Glomerular endothelial cell (primary cell): ENCODE data around the gene SCUBE3. TPM values are rescaled to one million over a fixed set of nuclear protein-coding genes. Genes with fewer than 3 reads are reported as not detected.

Source experiments
- DNase-seq: peaks from one replicate; pipeline ENCODE4 v3.0.0-alpha.2; 2011; ENCODE audit warnings: low read depth, low spot score; ENCODE audit errors: extremely low read depth
- total RNA-seq: library from RNA; depleted of rRNA; stranded (reverse); fragments of >200 nt; gene quantifications from 2 replicates; pipeline ENCODE4 v1.2.3, GENCODE V29; 2015

The SCUBE3 gene
- total RNA-seq, 1 donor from 2014 or later, result 2.3 TPM

DNA sequence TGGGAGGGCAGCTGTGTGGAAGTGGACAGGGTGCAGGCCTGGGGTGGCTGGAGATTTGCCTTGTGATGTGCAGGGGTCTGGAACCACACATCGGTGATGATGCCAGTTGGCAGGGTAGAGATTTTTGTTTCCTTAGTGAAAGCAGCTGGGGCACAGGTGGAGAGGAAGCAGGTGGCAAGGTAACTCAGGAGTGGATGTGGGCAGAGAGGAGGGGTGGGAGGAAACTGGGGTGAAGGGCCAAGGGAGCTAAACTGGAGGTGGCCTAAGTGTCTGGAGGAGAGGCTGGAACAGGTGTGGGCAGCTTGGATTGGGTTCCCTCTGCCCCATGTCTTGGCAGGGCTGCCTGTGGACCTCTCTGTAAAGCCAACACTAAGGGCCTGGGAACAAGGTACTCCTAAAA is 4.7 kb upstream of the SCUBE3 start:
- DNase-seq, result no peak

DNA sequence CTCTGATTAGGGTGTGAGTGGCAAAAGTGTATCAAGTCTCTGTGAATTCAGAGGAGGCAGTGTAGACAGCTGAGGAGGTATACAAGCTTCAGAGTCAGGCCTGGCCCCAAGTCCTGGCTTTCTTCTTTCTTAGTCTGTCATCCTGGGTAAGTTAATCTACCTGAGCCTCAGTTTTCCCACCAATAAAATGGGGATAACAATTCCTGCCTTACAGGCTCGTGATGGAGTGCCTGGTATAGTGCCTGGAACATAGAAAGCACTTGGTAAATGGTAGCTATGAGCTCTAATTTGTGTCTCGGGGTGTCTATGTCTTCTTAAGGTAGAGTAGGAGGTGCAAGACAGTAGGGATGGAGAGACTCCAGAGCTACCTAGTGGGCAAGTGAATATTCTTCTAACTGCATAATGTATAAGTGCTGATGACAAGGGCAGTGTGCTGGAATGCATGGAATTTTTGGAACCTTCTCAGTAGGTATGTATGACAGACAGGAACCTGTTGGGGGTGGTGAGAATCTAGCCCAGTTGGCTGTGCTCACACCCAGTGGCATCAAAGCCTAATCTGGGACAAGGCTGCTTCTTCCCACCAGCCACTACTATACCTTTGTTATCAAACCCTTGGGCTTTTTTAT is 4.0 kb upstream of the SCUBE3 start:
- no peak for DNase-seq

DNA sequence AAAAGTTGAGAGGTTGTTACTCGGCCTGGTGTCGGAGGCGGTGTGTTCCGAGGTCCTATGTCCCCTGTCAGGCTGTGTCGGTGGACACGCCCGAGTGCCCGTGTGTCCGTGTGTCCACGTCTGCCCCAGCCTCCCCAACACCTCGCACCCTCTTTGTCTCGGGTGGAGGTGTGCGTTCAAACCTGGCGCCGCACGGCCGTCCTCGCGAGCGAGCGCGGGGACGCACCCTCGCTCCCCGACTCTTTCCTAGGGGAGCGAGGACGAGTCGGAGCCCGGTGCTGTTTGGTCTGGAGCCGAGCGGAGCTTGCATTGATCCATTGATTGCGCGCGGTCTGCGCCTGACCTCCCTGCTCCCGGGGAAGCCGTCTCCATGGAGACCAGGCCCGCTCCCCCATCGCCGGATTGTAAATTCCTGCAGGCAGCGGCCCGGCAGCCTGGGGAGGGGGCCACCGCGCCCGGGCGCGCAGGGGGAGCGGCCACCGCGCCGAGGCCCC is 411 bp upstream of the SCUBE3 start:
- no peak for DNase-seq

DNA sequence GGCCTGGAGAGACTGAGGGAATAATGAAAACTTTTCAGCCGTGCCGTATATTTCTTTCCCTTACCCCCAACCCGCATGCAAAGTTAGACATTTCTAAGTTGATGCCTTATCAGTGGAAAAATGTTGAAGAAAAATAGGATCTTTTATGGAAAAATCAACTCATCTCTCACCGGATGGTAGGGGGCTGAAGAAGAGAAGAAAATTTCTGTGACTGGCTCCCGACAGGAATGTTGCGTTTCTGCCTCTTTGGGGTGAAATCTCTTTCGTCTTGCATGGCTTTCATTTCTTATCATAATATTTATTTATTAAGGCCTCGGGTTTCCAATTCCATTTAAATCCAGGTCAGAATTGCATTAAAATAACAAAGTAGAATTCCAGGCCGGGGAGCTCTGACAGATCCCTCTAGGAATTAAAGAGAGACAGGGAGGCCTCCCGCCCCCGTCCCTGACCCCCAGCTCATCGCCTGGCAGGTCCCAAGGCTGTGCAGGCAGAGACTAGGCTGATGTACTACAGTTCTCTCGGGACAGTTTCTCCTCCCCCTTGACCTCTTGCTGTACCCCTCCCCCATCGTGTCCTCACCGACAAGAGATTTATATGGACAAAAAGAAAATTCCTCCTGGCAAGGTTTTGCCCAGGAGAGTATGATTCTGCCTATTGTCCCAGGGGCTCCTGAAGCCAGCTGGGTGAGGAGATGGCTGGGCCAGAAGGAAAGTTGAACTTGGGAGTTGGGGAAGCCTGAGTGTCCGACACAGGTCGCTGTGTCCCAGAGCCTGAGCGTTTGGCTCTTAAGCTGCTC is 1.3 kb downstream of the SCUBE3 start:
- no peak for DNase-seq

DNA sequence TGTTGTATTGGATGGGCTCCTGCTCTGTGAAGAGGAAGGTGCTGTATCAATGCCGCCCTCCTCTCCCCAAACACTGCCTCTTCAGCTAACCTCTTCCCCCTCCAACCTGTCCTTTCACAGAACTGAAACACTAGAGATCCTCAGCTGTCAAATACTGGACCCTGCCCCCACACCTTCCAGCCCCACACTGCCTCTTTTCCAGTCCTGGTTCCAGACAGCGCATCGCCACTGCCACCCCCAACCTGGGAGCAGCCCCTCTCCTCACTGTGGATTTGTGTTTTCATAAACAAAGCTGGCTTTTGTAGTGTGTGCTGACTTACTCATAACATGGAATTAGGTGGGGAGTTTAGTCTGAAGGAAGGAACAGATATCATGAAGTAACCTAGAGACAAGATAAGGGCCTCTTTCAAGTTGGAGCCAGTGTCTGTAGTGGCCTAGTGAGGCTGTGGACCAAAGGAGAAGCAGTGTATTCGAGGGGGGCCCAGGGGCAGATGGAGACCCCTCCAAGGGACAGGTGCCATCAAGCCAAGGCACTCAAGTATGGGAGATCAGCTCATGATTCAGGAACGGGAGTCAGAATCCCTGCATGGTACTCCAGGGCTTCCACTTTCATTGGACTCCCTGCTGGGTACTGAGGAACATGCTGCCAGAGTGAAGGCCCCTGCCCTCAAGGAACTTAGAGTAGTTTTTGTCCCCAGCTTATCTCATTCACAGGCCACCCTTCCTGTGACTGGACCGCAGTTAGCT is 2.1 kb downstream of the SCUBE3 start:
- DNase-seq, result no peak

DNA sequence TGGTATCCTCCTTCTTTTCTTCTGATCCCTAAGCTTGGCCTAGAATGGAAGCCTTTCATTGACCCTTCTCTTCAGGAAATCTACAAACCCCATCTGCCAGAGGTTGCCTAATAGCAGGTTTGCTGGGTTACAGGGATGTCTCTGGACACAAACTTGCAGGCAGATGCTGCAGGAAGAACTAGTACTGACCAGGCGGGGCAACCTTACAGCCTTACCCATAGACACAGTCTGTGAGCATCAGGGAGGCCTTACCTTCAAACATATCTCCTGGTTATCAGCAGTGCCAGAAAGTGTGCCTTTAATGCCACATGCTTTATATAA is 2.6 kb downstream of the SCUBE3 start:
- DNase-seq, result no peak

DNA sequence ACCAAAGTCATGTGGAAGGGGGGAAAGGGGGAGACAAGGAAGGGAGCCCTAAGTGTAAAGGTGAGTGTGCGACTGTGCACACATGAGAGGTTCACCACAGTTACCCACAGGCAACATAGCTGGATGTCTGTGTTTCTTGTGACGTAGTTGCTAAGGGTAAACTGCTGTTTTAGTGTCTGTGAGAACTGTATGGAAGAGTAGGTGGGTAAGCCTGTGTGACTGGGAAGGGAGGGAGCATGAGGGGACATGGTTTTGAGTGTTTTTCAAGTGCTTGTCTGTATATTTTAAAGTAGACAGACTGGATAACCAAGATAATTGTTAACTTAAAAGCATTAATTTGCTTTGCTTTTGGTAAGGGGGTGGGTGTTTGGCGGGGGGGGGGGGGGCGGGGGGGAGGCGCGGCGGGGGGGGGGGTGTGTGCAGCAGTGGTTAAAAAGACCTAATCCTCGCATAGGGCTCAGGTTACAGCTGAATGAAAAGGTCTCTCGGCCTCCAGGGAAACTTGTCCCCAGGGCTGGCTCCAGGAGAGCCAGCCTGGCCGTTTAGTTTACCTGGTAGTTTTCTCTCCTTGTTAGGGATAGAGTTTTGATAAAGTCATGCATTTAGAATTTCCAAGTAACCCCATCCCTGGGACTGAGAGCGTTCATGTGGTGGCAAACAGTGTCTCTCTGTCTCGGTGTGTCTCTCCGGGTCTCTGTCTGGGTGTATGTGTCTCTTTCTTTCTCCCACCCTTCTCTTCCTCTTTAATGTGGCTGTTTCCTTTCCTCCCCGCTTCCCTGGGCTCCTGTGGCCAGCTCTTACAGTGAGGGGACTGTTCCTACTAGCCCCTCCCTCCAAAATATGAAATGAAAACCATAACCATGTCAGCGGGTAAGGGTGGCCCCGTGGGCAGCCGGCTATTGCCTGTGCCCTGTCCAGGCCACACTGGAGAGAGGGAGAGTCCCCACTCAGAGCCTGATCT is 3.4 kb downstream of the SCUBE3 start:
- no peak for DNase-seq

DNA sequence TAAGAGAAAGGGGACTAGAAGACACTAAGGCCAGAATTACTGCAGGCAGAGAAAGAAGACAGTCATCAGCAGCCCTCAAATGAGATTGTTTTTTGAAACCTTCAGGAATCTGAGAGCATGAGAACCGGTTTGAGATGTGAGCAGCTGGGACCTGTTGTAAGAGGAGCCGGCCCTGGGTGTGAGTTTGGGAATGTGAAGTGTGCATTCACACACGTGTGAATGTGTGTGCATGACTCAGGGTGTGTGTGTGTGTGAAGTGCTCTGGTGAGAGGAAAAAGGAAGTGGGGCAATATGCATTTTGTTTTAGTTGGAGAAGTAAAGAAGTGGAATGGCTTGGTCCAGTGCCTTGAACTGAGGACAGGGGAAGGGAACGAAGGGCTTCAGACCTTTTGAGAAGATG is 4.3 kb downstream of the SCUBE3 start:
- no peak for DNase-seq

DNA sequence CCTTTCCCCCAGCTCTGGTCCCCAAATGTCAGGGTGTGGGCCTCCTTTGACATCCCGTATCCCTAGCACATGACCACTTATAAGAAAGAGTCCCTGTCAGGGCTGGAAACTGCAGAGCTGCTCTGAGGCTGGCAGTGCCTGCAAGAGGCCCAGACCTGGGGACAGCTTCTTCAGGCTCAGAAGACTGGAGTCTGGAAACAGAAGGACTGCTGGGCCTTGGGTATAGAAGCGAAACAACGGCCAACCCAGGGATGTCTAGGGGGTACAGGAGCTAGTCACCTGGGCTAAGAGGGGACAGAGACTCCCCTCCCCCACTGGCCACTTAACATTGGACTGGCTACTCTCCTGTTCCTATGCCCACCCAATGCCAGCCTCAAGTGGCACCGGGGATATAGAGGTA is 4.7 kb downstream of the SCUBE3 start:
- no peak for DNase-seq

DNA sequence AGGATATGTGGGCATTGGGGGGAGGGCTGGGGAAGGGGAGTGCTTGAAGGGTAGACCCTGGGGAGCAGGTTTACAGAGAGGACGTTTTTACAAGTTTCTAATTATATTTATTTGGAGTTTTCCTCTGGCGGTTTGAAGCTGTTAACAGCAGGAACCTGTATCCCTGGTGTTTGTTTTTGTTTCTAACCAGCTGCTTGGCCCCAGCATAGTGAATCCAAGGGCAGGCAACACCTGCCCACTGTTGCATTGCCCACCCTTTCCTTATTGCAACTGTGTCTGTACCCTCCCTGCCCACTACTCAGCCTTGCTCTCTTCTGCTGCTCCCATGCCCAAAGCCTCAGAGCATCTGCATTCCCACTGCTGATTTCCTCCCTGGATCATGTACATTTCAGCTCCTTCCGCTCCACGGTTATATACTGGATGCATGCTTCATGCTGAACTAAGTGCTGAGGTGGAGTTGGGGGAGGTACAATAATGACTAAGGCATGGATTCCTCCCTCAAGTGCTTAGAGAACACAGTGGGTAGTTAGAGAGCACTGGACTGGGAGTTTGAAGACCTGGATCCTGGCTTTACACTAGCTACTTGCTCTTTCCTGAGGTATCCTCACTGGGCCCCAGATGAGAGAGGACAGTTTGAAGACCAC is 6.0 kb downstream of the SCUBE3 start:
- no peak for DNase-seq

DNA sequence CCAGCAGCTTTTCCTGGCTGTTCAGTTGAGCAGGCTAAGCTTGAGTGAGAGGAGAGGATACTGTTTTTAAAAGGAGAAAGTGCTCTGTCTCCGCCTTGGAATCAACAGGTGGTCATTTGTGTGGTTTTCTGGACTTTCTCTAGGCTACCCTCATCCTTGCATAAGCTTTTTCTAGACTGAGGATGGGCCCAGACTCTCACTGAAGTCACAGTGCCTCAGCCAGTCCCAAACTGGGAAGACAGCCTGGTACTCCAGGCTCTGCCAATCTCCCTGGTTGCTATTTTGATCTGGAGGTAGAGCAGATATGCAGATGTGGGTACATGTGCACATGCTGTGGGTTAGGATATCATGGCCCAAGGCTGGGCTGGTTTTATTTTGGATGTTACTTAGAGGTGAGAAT is 7.0 kb downstream of the SCUBE3 start:
- DNase-seq, result no peak

DNA sequence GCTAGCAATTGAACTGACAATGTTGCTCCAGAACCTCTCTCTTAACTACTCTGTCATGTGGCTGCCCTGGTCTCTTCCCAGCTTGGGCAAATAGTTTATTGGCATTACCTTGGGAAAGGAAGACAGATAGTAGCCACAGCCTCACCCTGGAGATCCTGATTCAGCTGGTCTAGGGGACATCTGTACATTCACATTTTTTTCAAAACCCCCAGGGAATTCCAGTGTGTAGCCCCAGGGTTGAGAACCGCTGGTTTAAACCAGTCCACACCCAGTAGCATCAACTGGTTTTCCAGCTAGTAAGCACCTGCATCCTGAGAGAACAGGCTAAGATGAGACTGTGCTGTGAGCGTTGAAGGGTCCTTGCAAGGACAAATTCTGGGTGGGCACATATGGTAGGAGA is 9.6 kb downstream of the SCUBE3 start:
- no peak for DNase-seq

DNA sequence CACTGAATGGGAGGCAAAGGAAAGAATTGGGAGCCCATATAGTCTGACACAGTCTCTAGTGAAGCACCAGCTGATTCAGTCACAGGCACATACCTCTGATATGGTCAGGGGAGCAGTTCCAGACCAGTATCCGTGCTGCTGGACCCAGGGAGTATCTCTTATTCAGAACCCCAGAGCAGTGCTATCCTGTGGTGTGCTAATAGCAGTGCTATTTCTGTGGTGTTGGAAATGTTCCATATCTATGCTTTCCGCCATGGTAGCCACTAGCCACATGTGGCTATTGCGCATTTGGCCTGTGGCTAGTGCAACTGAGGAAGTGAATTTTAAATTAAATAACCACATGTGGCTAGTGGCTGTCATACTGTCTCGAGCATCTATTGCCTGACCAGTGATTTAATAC is 11.0 kb downstream of the SCUBE3 start:
- no peak for DNase-seq

DNA sequence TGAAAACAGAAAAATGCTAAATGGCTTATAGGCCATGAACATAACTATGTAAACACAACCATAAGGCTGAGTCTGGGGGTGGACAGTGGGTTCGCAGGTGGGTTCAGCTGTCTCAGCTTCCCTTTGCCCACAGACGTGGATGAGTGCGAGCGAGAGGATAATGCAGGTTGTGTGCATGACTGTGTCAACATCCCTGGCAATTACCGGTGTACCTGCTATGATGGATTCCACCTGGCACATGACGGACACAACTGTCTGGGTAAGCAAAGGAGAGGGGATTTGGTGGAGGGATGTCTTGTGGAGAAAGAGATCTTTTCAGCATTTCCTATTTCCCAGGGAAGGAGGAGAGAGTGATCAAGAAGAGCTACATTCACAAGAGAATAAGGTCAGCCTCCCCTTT is 14.7 kb downstream of the SCUBE3 start:
- no peak for DNase-seq

DNA sequence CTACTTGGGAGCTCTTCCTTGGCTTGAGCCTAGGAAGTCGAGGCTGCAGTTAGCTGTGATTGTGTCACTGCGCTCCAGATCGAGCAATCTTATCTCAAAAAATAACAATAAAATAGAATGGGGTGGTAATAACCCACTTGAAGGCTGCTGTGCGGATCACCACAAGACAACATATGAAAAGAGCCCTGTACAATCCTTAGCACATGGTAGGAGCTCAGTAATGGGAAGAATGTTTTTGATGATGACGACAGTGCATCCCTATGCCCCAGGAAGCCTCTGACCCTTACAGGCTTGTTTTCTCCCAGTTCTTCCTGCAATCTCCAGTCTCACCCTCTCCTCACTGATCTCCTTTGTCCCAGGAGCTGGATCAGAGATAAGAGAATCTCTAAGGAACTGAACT is 15.5 kb downstream of the SCUBE3 start:
- DNase-seq, result no peak

DNA sequence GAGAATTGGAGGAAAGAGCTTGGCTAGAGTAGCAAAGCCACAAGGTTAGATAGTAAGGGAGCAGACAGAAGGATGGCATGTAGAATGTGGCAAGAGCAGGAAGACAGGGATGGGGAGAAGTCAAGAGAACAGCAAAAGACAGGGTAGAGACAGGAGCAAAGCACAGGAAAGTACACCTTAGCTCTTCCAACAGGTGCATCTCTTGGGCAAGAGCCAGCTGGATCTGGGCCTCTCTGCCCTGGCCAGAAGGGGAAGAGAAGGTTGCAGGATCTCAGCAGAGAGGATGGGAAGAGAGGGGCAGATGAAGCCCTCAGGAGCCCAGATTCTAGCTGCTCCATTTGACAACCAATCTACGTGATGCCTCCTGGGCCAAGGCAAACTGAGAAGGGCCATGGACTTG is 16.7 kb downstream of the SCUBE3 start:
- no peak for DNase-seq

DNA sequence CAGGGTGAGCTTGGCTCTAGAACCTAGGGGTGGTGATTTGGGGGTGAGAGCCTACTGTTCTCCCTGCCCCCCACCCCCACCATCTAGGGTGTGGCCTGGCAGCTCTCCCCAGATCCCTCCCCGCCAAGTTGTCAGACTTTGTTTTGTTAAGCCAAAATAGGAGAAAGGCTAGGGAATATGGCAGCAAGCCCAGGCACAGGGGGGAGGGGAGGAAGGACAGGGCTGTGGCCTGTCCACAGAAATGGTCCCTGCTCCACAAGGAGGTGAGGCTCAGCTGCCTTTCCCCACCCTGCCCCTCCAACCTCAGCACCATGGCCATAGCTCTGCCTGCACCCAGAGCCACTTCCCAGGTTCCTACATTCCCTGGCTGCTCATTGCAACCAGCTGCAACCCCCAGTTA is 17.2 kb downstream of the SCUBE3 start:
- DNase-seq, result no peak

DNA sequence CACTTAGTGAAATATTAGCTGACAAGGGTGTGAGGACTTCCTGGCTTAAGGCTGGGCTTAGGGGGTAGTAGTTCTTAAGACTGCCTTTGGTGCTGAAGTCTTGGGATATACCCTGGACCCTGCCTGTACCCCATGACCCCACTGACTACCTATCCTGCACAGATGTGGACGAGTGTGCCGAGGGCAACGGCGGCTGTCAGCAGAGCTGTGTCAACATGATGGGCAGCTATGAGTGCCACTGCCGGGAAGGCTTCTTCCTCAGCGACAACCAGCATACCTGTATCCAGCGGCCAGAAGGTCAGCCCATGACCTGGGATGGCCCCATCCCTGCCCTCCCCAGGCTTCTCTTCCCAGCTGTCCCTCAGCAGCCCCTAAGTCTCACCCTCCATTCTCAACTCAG is 17.8 kb downstream of the SCUBE3 start:
- no peak for DNase-seq

DNA sequence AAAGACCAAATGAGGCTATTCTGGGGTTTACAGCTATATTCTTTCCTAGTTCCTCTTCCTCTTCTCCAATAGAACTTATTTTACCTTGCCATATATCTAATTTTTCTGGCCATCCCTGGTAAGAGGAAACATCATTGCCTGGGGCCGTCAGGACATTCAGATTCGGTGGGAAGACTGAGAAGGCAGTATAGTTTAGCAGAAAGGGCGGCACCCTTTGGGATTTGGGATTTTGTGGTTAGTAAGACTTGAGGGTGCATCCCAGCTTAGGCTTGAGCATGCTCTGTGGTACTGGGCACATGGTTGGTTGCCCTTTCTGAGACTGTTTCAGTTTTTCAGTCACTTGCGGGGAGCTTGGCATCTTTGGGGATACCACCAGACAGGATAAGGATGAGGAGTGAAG is 21.1 kb downstream of the SCUBE3 start:
- no peak for DNase-seq

DNA sequence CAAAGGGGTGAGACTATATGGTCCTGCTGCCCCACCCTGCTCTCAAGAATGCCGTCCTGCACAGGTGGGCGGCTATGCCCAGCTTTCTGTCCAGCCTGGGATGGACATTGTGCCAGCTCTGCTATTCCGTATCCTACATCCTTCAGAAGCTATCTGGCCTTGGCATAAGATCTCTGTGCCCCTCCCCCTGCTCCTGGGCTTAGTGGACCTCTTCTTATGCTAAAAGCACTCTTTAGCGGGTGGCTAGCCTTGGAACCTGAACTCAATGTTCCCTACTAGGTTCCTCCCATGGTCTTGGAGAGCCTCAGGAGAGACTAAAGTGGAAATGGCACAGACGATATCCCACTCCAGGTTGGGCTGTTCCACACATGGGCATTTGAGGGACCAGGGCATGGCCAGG is 22.5 kb downstream of the SCUBE3 start:
- no peak for DNase-seq
